COLO668 (cell line): Measurements from ENCODE around the gene ASXL1.
"Not testable (repeated sequence)": the region's sequence is repeated elsewhere in the genome, so short reads cannot be mapped to it uniquely, and the experiment has no call there.

Source experiments
- DNase-seq: peaks from one replicate; lab custom pipeline; 2025; ENCODE audit not compliant: unreplicated experiment; lab: John Stamatoyannopoulos, UW

ASXL1 gene

GRCh38 chr20:32400476-32400875 is 42.3 kb downstream of the ASXL1 start:
- no peak for DNase-seq

DNA sequence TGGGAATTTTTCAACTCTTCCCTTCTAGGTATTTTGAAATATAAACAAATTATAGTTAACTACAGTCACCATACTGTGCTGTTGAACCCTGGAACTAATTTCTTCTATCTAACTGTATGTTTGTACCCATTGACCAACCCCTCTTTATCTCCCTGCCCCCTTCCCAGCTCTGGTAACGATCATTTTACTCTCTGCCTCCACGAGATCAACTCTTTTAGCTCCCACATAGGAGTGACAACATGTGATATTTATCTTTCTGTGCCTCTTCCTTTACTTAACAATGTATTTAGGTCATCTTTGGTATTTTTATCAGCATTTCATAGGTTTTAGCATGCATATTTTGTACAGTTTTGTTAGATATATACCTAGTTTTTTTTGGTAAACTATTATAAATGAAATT is 45.9 kb downstream of the ASXL1 start:
- DNase-seq = no peak

GRCh38 chr20:32406701-32407100 is 48.6 kb downstream of the ASXL1 start:
- DNase-seq = no peak

DNA sequence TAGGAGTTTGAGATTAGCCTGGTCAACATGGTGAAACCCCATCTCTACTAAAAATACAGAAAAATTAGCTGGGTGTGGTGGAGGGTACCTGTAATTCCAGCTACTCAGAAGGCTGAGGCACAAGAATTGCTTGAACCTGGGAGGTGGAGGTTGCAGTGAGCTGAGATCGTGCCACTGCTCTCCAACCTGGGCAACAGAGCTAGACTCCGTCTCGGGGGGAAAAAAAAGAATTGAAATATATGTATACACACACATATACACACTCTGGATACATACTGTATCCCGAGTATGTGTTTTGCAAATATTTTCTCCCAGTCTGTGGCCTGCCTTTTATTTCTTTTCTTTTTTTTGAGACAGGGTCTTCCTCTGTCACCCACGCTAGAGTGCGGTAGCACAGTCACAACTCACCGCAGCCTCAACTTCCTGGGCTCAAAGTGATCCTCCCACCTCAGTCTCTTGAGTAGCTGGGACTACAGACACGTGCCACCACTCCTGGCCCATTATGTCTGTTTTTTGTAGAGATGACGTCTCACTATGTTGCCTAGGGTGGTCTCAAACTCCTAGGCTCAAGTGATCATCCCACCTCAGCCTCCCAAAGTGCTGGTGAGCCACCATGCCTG is 49.1 kb downstream of the ASXL1 start:
- not testable (repeated sequence) for DNase-seq

GRCh38 chr20:32411955-32412706 is 54.0 kb downstream of the ASXL1 start:
- DNase-seq = no peak

- no peak for DNase-seq
These were observed 57.4 kb downstream of the ASXL1 start for GRCh38 chr20:32415494-32415893.

- DNase-seq = no peak
These were observed 58.1 kb downstream of the ASXL1 start for GRCh38 chr20:32416206-32416605.

GRCh38 chr20:32418376-32418775 is 60.2 kb downstream of the ASXL1 start:
- DNase-seq = no peak

GRCh38 chr20:32421290-32421689 is 63.2 kb downstream of the ASXL1 start:
- no peak for DNase-seq

DNA sequence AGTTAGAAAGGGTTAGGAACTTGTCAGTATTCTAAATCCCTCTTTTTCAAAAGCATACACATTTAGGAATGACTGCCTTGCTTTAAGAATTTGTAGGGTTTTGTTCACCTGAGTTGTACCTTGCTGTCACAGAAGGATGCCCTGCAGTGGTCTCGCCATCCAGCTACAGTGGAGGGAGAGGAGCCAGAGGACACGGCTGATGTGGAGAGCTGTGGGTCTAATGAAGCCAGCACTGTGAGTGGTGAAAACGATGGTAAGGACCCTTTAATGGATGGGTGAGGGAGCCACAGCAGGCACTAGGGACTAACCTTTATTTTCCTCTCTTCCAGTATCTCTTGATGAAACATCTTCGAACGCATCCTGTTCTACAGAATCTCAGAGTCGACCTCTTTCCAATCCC is 69.9 kb downstream of the ASXL1 start:
- no peak for DNase-seq

DNA sequence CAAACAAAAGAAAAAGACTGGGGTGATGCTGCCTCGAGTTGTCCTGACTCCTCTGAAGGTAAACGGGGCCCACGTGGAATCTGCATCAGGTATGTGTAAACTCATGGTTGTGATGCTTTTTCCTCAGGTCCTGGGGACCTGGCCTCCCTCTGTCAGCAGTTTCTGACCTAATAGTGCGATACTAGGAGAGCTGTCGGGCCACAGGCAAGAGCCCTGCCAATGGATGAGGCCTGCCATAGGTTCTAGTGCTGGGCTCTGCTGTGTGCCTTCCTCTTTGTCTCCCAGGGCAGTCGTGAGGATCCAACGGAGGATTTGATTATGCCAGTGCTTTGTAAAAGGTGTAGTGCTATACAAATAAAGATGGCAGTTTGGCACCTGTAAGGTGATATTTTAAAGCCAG is 71.2 kb downstream of the ASXL1 start:
- no peak for DNase-seq

DNA sequence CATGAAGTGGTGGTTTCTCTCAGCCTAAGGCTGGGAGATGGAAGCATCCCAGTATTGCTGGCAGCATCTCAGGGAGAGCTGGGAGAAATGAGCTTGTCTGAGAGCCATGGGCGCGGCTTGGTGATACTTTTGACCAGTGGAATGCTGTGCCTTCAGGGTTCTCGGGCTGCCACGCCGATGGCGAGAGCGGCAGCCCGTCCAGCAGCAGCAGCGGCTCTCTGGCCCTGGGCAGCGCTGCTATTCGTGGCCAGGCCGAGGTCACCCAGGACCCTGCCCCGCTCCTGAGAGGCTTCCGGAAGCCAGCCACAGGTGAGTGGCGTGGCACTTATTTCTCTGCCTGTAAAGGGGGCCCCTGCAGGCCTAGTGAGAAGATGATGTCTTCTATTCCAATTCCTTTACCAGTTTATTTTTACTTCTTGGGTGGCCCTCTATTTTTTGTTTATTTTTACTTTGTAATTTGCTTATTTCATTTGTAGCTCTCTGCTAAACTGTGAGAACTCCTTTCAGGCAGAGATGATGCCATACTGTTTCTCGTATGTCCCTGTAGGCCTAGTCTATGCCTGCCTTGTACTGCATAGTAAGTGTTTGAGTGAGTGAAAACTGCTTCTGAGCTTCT is 71.7 kb downstream of the ASXL1 start:
- no peak for DNase-seq

GRCh38 chr20:32431457-32431856 is 73.3 kb downstream of the ASXL1 start:
- DNase-seq = no peak

GRCh38 chr20:32432277-32432676 is 74.1 kb downstream of the ASXL1 start:
- no peak for DNase-seq

- no peak for DNase-seq
These were observed 75.3 kb downstream of the ASXL1 start for GRCh38 chr20:32433311-32434021.

DNA sequence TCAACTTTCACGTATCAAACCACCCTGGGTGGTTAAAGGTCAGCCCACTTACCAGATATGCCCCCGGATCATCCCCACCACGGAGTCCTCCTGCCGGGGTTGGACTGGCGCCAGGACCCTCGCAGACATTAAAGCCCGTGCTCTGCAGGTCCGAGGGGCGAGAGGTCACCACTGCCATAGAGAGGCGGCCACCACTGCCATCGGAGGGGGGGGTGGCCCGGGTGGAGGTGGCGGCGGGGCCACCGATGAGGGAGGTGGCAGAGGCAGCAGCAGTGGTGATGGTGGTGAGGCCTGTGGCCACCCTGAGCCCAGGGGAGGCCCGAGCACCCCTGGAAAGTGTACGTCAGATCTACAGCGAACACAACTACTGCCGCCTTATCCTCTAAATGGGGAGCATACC is 76.3 kb downstream of the ASXL1 start:
- DNase-seq = no peak

GRCh38 chr20:32435449-32436107 is 77.4 kb downstream of the ASXL1 start:
- no peak for DNase-seq

DNA sequence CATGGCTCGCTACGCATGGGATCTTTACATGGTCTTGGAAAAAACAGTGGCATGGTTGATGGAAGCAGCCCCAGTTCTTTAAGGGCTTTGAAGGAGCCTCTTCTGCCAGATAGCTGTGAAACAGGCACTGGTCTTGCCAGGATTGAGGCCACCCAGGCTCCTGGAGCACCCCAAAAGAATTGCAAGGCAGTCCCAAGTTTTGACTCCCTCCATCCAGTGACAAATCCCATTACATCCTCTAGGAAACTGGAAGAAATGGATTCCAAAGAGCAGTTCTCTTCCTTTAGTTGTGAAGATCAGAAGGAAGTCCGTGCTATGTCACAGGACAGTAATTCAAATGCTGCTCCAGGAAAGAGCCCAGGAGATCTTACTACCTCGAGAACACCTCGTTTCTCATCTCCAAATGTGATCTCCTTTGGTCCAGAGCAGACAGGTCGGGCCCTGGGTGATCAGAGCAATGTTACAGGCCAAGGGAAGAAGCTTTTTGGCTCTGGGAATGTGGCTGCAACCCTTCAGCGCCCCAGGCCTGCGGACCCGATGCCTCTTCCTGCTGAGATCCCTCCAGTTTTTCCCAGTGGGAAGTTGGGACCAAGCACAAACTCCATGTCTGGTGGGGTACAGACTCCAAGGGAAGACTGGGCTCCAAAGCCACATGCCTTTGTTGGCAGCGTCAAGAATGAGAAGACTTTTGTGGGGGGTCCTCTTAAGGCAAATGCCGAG is 78.2 kb downstream of the ASXL1 start:
- DNase-seq = no peak

DNA sequence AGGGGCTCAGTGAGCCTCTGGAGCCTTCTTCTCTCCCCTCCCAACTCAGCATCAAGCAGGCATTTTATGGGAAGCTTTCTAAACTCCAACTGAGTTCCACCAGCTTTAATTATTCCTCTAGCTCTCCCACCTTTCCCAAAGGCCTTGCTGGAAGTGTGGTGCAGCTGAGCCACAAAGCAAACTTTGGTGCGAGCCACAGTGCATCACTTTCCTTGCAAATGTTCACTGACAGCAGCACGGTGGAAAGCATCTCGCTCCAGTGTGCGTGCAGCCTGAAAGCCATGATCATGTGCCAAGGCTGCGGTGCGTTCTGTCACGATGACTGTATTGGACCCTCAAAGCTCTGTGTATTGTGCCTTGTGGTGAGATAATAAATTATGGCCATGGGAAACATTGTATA is 78.8 kb downstream of the ASXL1 start:
- DNase-seq = no peak

DNA sequence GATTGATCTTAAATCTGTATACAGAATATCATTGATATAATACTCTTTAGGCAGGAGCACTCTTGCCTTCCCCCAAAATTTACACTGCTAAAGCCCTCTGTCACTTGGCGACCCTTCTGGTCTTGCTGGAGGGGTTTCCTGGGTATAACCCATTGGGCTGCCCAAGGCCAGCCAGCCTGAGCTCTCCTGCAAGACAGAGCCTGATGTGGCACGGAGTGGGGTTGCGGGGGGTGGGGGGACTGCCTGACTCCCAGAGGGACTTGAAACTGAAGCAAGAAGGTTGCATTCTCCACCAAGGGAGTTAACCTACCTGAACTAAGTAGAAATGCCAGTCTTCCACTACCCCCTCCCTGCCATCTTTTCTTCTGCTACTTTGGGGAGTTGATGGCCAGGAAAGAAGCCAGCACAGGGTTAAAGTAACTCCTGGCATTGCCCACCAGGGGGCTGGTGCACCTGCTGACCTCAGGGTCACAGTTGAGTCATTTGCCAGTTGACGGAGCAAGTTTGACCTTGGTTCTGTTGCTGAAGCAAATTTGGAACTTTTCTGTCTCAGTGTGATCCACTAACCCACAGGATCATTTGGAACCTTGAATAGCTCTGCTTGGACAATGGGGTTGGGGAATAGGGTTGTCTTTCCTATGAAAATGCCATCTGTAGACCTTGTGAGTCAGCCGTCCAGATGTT is 79.4 kb downstream of the ASXL1 start:
- no peak for DNase-seq
